SK-N-SH treated with all-trans-retinoic acid at 6 μM for 48 hours (cell line): ENCODE data around the gene TYROBP.
"Not testable (repeated sequence)": the region's sequence is repeated elsewhere in the genome, so short reads cannot be mapped to it uniquely, and the experiment has no call there.

Experiments
- CSDC2 ChIP-seq: fragments of 250-450 bp; sonication (Bioruptor Pico); IDR thresholded peaks from 2 replicates; pipeline ENCODE4 v1.5.0; 2020; ENCODE audit warnings: mild to moderate bottlenecking, moderate library complexity
- PPARA ChIP-seq: fragments of 250-450 bp; sonication (Bioruptor Pico); IDR thresholded peaks from 2 replicates; pipeline ENCODE4 v1.5.0; 2020; ENCODE audit warnings: mild to moderate bottlenecking, borderline replicate concordance
- TF ChIP-seq, protein P1 (sequence below): fragments of 250-450 bp; sonication (Bioruptor Pico); IDR thresholded peaks from 2 replicates; pipeline ENCODE4 v1.8.0; 2020; ENCODE audit warnings: mild to moderate bottlenecking, moderate library complexity, borderline replicate concordance
- TF ChIP-seq, protein P2 (sequence below): fragments of 250-450 bp; sonication (Bioruptor Pico); IDR thresholded peaks from 2 replicates; pipeline ENCODE4 v1.5.1; 2020; ENCODE audit warnings: low read depth, mild to moderate bottlenecking, moderate library complexity

DNA sequence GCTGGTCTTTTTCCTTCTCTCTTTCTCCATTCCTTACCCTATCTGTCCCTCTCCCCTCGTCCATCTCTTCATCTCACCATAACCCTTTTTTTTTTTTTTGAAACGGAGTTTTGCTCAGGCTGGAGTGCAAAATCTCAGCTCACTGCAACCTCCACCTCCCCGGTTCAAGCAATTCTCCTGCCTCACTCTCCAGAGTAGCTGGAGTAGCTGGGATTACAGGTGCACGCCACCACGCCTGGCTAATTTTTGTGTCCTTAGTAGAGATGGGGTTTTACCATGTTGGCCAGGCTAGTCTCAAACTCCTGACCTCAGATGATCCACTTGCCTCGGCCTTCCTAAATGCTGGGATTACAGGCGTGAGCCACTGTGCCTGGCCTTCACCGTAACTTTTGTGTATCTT lies 49.3 kb upstream of the TYROBP start:
- not testable (repeated sequence) for TF ChIP-seq CSDC2; PPARA (CRISPR knock-in tag)
- TF ChIP-seq, protein P1, sequence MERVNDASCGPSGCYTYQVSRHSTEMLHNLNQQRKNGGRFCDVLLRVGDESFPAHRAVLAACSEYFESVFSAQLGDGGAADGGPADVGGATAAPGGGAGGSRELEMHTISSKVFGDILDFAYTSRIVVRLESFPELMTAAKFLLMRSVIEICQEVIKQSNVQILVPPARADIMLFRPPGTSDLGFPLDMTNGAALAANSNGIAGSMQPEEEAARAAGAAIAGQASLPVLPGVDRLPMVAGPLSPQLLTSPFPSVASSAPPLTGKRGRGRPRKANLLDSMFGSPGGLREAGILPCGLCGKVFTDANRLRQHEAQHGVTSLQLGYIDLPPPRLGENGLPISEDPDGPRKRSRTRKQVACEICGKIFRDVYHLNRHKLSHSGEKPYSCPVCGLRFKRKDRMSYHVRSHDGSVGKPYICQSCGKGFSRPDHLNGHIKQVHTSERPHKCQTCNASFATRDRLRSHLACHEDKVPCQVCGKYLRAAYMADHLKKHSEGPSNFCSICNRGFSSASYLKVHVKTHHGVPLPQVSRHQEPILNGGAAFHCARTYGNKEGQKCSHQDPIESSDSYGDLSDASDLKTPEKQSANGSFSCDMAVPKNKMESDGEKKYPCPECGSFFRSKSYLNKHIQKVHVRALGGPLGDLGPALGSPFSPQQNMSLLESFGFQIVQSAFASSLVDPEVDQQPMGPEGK (CRISPR knock-in tag), result not testable (repeated sequence)
- TF ChIP-seq, protein P2, sequence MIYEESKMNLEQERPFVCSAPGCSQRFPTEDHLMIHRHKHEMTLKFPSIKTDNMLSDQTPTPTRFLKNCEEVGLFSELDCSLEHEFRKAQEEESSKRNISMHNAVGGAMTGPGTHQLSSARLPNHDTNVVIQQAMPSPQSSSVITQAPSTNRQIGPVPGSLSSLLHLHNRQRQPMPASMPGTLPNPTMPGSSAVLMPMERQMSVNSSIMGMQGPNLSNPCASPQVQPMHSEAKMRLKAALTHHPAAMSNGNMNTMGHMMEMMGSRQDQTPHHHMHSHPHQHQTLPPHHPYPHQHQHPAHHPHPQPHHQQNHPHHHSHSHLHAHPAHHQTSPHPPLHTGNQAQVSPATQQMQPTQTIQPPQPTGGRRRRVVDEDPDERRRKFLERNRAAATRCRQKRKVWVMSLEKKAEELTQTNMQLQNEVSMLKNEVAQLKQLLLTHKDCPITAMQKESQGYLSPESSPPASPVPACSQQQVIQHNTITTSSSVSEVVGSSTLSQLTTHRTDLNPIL (CRISPR knock-in tag), result not testable (repeated sequence)
